SK-N-SH treated with all-trans-retinoic acid at 6 μM for 48 hours (cell line): ENCODE results near the gene MS4A5.

ENCODE experiments used
- ATAC-seq: fragments of 200-7000 bp; cut with Tn5 transposase; 3 replicates; pipeline ENCODE4 v1.9.1; 2020; ENCODE audit warnings: mild to moderate bottlenecking, moderate library complexity
- ARNTL ChIP-seq: fragments of 450-650 bp; formaldehyde crosslinking; IDR thresholded peaks from 2 replicates; pipeline ENCODE4 v1.5.0; 2020; ENCODE audit warnings: low read depth, mild to moderate bottlenecking, moderate library complexity, borderline replicate concordance
- BACH2 ChIP-seq: fragments of 250-450 bp; sonication (Bioruptor Pico); IDR thresholded peaks from 2 replicates; pipeline ENCODE4 v1.9.0; 2021; ENCODE audit warnings: mild to moderate bottlenecking, borderline replicate concordance
- CSDC2 ChIP-seq: fragments of 250-450 bp; sonication (Bioruptor Pico); IDR thresholded peaks from 2 replicates; pipeline ENCODE4 v1.5.0; 2020; ENCODE audit warnings: mild to moderate bottlenecking, moderate library complexity
- ESRRG ChIP-seq: fragments of 250-450 bp; sonication (Bioruptor Pico); IDR thresholded peaks from 2 replicates; pipeline ENCODE4 v1.6.1; 2021; ENCODE audit warnings: mild to moderate bottlenecking
- GLIS3 ChIP-seq: fragments of 250-450 bp; sonication (Bioruptor Pico); IDR thresholded peaks from 2 replicates; pipeline ENCODE4 v1.5.0; 2020; ENCODE audit warnings: mild to moderate bottlenecking, moderate library complexity
- OSR1 ChIP-seq: fragments of 250-450 bp; sonication (Bioruptor Pico); IDR thresholded peaks from 2 replicates; pipeline ENCODE4 v1.8.0; 2022; ENCODE audit warnings: moderate library complexity, mild to moderate bottlenecking, inconsistent platforms
- PPARA ChIP-seq: fragments of 250-450 bp; sonication (Bioruptor Pico); IDR thresholded peaks from 2 replicates; pipeline ENCODE4 v1.5.0; 2020; ENCODE audit warnings: mild to moderate bottlenecking, borderline replicate concordance
- RARB ChIP-seq: fragments of 250-450 bp; sonication (Bioruptor Pico); IDR thresholded peaks from 2 replicates; pipeline ENCODE4 v1.8.0; 2021; ENCODE audit warnings: mild to moderate bottlenecking, moderate library complexity
- TCF4 ChIP-seq: fragments of 250-450 bp; sonication (Bioruptor Pico); IDR thresholded peaks from 2 replicates; pipeline ENCODE4 v1.8.0; 2021; ENCODE audit warnings: mild to moderate bottlenecking, moderate library complexity, borderline replicate concordance
- TOX ChIP-seq: fragments of 250-450 bp; sonication (Bioruptor Pico); IDR thresholded peaks from 2 replicates; pipeline ENCODE4 v1.8.0; 2021; ENCODE audit warnings: mild to moderate bottlenecking, moderate library complexity, borderline replicate concordance
- ZC3H10 ChIP-seq: fragments of 250-450 bp; sonication (Bioruptor Pico); IDR thresholded peaks from 2 replicates; pipeline ENCODE4 v1.5.1; 2021; ENCODE audit warnings: mild to moderate bottlenecking, moderate library complexity
- ZNF565 ChIP-seq: fragments of 450-650 bp; formaldehyde crosslinking; conservative IDR thresholded peaks from 2 replicates; pipeline ENCODE4 v1.5.0; 2020; ENCODE audit warnings: low read depth, mild to moderate bottlenecking, moderate library complexity
- ZNF70 ChIP-seq: fragments of 450-650 bp; formaldehyde crosslinking; IDR thresholded peaks from 2 replicates; pipeline ENCODE4 v1.5.0; 2020; ENCODE audit warnings: mild to moderate bottlenecking, moderate library complexity
- ZNF8 ChIP-seq: fragments of 450-650 bp; formaldehyde crosslinking; IDR thresholded peaks from 2 replicates; pipeline ENCODE4 v1.5.0; 2020; ENCODE audit warnings: mild to moderate bottlenecking, moderate library complexity
- TF ChIP-seq, protein P1 (sequence below): fragments of 250-450 bp; sonication (Bioruptor Pico); IDR thresholded peaks from 2 replicates; pipeline ENCODE4 v1.5.1; 2021; ENCODE audit warnings: mild to moderate bottlenecking, moderate library complexity
- TF ChIP-seq, protein P2 (sequence below): fragments of 250-450 bp; sonication (Bioruptor Pico); IDR thresholded peaks from 2 replicates; pipeline ENCODE4 v1.5.0; 2020; ENCODE audit warnings: mild to moderate bottlenecking, moderate library complexity
- TF ChIP-seq, protein P3 (sequence below): fragments of 250-450 bp; sonication (Bioruptor Pico); IDR thresholded peaks from 2 replicates; pipeline ENCODE4 v1.5.1; 2020; ENCODE audit warnings: low read depth, mild to moderate bottlenecking, moderate library complexity
- TF ChIP-seq, protein P4 (sequence below): fragments of 250-450 bp; sonication (Bioruptor Pico); IDR thresholded peaks from 2 replicates; pipeline ENCODE4 v1.8.0; 2020; ENCODE audit warnings: mild to moderate bottlenecking, moderate library complexity, borderline replicate concordance

Gene MS4A5

DNA sequence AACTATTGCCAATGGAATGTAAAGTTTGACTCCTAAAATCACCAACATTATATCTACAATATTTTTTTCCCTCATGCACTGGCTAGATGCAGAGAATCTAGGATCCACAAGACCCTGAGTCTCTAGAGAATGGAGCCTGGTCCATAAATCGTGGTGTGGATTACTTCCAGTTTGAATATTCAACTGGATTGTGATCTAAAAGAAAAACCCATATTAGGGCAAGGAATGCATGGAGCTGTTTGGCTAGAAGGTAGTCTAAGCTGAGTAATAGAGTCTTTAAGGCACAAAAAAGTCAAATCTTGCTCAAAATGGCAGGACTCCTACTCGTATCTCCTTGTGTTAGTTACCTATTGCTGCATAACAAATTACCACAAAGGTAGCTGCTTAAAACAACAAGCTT lies 9.4 kb upstream of the MS4A5 start:
- no peak for ATAC-seq
- TF ChIP-seq ARNTL, result no peak
- no peak for TF ChIP-seq TCF4 (CRISPR knock-in tag)
- TF ChIP-seq ZNF70 (CRISPR knock-in tag), result no peak
- TF ChIP-seq CSDC2 (CRISPR knock-in tag), result no peak
- TF ChIP-seq ESRRG (CRISPR knock-in tag), result no peak
- TF ChIP-seq, protein P1, sequence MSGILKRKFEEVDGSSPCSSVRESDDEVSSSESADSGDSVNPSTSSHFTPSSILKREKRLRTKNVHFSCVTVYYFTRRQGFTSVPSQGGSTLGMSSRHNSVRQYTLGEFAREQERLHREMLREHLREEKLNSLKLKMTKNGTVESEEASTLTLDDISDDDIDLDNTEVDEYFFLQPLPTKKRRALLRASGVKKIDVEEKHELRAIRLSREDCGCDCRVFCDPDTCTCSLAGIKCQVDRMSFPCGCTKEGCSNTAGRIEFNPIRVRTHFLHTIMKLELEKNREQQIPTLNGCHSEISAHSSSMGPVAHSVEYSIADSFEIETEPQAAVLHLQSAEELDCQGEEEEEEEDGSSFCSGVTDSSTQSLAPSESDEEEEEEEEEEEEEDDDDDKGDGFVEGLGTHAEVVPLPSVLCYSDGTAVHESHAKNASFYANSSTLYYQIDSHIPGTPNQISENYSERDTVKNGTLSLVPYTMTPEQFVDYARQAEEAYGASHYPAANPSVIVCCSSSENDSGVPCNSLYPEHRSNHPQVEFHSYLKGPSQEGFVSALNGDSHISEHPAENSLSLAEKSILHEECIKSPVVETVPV, result no peak
- TF ChIP-seq, protein P2, sequence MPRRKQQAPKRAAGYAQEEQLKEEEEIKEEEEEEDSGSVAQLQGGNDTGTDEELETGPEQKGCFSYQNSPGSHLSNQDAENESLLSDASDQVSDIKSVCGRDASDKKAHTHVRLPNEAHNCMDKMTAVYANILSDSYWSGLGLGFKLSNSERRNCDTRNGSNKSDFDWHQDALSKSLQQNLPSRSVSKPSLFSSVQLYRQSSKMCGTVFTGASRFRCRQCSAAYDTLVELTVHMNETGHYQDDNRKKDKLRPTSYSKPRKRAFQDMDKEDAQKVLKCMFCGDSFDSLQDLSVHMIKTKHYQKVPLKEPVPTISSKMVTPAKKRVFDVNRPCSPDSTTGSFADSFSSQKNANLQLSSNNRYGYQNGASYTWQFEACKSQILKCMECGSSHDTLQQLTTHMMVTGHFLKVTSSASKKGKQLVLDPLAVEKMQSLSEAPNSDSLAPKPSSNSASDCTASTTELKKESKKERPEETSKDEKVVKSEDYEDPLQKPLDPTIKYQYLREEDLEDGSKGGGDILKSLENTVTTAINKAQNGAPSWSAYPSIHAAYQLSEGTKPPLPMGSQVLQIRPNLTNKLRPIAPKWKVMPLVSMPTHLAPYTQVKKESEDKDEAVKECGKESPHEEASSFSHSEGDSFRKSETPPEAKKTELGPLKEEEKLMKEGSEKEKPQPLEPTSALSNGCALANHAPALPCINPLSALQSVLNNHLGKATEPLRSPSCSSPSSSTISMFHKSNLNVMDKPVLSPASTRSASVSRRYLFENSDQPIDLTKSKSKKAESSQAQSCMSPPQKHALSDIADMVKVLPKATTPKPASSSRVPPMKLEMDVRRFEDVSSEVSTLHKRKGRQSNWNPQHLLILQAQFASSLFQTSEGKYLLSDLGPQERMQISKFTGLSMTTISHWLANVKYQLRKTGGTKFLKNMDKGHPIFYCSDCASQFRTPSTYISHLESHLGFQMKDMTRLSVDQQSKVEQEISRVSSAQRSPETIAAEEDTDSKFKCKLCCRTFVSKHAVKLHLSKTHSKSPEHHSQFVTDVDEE (CRISPR knock-in tag), result no peak
- no peak for TF ChIP-seq TOX (CRISPR knock-in tag)
- no peak for TF ChIP-seq BACH2 (CRISPR knock-in tag)

DNA sequence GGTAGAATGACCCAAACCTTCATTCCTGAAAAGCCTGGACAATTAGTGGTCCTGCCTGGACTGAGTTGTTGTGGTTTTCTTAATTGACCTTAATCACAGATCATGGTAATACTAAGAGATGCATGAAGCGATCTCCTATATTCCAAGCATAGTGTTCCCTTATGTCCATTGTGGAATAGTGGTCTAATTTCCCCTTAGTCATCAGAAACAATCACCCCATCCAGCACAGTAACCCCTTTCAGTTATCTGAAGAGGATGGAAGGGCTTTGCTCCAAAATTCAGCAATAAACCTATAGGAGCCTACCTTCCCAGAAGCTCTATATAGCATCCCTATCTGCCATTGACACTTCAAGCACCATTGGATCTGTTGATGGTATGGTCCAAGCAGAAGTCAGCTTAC lies 6.8 kb upstream of the MS4A5 start:
- no peak for ATAC-seq

DNA sequence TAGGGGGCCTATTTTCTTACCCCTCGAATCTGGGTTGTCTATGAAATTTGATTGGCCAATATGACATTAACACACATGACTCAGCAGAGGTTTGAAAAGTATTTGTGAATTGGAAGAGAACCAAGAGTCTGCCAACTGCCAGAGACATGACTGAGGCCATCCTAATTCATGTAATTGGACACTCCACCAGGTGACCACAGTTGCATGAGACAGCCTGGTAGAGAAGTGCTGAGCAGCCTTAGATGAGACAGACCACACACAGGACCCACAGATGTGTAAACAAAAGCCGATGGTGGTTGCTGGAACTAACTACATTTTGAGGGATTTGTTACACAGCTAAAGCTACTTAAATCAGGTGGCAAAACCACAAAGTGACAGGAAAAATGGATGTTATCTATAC lies 855 bp upstream of the MS4A5 start:
- no peak for ATAC-seq
- no peak for TF ChIP-seq ZC3H10 (CRISPR knock-in tag)
- no peak for TF ChIP-seq ESRRG (CRISPR knock-in tag)
- TF ChIP-seq, protein P3, sequence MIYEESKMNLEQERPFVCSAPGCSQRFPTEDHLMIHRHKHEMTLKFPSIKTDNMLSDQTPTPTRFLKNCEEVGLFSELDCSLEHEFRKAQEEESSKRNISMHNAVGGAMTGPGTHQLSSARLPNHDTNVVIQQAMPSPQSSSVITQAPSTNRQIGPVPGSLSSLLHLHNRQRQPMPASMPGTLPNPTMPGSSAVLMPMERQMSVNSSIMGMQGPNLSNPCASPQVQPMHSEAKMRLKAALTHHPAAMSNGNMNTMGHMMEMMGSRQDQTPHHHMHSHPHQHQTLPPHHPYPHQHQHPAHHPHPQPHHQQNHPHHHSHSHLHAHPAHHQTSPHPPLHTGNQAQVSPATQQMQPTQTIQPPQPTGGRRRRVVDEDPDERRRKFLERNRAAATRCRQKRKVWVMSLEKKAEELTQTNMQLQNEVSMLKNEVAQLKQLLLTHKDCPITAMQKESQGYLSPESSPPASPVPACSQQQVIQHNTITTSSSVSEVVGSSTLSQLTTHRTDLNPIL (CRISPR knock-in tag), result no peak
- TF ChIP-seq CSDC2 (CRISPR knock-in tag), result no peak
- TF ChIP-seq, protein P1, result no peak
- no peak for TF ChIP-seq OSR1 (CRISPR knock-in tag)
- TF ChIP-seq ZNF70 (CRISPR knock-in tag), result no peak
- TF ChIP-seq PPARA (CRISPR knock-in tag), result no peak
- TF ChIP-seq, protein P2 (CRISPR knock-in tag), result no peak
- no peak for TF ChIP-seq TCF4 (CRISPR knock-in tag)
- TF ChIP-seq GLIS3, result no peak
- no peak for TF ChIP-seq TOX (CRISPR knock-in tag)
- TF ChIP-seq, protein P4, sequence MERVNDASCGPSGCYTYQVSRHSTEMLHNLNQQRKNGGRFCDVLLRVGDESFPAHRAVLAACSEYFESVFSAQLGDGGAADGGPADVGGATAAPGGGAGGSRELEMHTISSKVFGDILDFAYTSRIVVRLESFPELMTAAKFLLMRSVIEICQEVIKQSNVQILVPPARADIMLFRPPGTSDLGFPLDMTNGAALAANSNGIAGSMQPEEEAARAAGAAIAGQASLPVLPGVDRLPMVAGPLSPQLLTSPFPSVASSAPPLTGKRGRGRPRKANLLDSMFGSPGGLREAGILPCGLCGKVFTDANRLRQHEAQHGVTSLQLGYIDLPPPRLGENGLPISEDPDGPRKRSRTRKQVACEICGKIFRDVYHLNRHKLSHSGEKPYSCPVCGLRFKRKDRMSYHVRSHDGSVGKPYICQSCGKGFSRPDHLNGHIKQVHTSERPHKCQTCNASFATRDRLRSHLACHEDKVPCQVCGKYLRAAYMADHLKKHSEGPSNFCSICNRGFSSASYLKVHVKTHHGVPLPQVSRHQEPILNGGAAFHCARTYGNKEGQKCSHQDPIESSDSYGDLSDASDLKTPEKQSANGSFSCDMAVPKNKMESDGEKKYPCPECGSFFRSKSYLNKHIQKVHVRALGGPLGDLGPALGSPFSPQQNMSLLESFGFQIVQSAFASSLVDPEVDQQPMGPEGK (CRISPR knock-in tag), result no peak
- no peak for TF ChIP-seq RARB (CRISPR knock-in tag)
- TF ChIP-seq ZNF565 (CRISPR knock-in tag), result no peak
- TF ChIP-seq, all 23 proteins: peak for 0

More for the DNA sequence above, 6.8 kb upstream of the MS4A5 start:
- TF ChIP-seq GLIS3 (no peak), RARB (CRISPR knock-in tag) (no peak), ZNF8 (CRISPR knock-in tag) (no peak)
